Epithelial cell of alveolus of lung (primary cell): ENCODE data around the gene MCUB. TPM values are rescaled to one million over a fixed set of nuclear protein-coding genes. Genes with fewer than 3 reads are reported as not detected.

Experiments used
- total RNA-seq: library from RNA; depleted of rRNA; stranded (reverse); fragments of >200 nt; gene quantifications from 2 replicates; pipeline ENCODE4 v1.2.1, GENCODE V29; 2015

MCUB gene, protein sequence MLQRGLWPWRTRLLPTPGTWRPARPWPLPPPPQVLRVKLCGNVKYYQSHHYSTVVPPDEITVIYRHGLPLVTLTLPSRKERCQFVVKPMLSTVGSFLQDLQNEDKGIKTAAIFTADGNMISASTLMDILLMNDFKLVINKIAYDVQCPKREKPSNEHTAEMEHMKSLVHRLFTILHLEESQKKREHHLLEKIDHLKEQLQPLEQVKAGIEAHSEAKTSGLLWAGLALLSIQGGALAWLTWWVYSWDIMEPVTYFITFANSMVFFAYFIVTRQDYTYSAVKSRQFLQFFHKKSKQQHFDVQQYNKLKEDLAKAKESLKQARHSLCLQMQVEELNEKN
- 7.9 and 45.0 TPM in 2 replicates for total RNA-seq

DNA sequence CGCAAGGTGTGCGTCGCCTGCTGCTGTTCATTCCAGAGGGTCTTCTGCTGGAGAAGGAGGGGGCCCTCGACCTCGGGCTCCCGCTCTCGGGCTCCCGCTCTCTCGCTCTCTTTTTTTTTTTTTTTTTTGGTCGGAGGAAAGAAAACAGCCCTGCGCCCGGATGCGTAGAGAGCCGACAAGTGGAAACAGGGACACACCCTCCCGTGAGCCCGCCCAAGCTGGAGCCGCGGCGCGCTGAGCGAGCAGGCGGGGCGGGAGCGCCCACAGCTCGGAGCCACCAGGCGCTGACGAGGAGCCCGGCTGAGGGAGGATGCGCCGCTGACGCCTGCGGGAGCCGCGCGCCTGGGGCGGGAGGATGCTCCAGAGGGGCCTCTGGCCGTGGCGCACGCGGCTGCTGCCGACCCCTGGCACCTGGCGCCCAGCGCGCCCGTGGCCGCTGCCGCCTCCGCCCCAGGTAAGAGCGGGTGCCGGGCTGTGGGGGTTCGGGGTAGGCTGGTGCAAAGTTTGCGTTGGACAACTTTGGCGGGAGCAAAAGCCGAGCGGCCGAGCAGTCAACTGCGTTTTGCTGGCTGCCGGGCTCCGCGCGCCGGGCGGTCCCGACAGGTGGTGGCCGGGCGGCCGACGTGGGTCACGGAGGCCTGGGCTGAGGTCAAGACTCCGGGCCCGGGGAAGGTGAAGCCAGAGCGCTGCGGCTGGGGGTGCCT lies at the start of gene MCUB:
MCUB (plus strand) TSS at position 264 of the 704 bp plus-strand sequence; CDS start at position 356, 92 bp downstream.

DNA sequence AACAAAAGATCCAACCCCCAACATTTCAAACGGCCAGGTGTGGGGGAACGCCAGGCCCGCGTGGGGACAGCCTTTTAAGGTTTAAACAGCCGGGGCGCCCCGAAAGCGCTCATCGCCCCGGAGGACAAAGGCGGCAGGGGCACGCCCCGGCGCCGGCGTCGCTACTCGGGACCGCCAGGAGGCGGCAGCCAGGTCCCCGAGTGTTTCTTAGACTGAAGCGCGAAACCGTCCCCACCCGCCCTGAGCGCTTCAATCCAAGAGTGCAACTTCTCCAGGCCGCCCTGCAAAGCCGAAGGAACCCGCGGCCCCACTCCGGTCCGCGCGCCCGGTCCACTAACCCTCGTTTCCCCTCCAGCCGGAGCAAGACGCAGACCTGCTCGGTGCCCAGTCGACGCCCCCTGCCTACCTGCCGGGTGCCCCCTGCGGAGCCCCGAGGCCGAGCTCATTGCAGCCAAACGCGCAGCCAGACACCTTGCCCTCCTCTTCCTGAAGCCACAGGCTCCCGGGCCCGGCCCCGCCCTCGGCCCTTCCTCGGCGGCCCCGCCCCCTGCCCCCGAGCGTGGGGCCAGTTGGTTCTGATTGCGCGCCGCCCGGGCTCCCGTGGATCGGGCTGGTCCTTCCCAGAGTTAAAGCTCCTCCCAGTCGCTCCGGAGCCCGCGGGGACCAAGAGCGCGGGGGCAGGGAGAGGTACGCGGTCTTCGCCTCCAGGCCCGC lies 143.1 kb downstream of the MCUB start, which contains the start of gene CASP6:
CASP6 (minus strand) TSS at position 496 of the 714 bp plus-strand sequence; CDS start at position 446, 50 bp downstream.

DNA sequence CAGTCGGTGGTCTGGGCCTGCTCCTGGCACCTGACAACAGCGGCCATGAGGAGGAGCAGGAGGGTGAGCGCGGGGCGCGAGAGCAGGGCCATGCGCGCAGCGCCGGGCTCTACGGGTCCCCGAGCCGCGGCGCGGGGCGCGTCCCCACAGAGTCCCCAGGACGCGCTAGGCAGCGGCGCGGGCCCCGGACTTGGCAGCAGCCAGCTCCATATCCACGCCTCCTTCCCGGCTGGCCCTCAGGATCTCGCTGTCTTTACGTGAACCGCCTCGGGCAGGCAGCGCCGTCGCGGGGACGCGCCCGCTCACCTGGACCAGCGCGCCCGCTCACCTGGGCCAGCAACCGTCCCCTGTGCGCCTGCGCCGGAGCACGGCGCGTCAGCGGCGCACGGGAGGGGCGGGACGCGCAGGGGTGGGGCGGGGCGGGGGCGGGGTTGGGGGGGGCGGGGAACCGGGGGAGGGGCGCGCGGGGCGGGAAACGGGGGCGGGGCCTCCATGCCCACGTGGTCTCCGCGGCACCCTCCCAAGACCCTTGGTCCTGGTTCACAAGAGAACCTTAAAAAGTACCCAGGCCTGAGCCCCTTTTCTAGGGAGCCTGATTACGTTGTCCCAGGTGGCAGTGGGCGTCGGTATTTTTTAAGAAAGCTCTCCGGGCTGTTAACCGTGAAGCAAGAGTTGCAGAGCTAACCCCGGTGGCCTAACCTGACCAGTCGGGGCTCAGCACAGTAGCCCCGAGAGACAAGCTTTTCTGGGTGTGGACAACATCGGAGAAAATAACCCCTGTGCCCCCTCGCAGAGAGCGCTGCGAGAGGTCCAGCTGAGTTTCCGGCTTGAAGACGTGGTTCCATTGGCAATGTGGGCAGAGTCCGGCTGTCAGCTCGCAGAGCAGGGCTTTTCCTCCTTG lies 169.9 kb downstream of the MCUB start, which contains the start of gene PLA2G12A:
PLA2G12A (minus strand) TSS at position 353 of the 901 bp plus-strand sequence; CDS start at position 92, 261 bp downstream.

Other genes starting within 250 kb of the MCUB start
- 18.6 and 26.4 TPM in 2 replicates for gene SEC24B, start 126.4 kb upstream of the MCUB start, total RNA-seq
- gene CASP6, start 143.2 kb downstream of the MCUB start, total RNA-seq, result 13.7 and 30.5 TPM in 2 replicates
- gene PLA2G12A, start 169.8 kb downstream of the MCUB start, total RNA-seq, result 13.7 and 28.3 TPM in 2 replicates
- gene CFI, start 241.8 kb downstream of the MCUB start, total RNA-seq, result 12.2 and 18.3 TPM in 2 replicates